HepG2 (cell line): Measurements from ENCODE around the gene CLDN14. TPM values are rescaled to one million over a fixed set of nuclear protein-coding genes. Genes with fewer than 3 reads are reported as not detected.
A peak's percentile ranks its signal among the peaks of the same experiment; 100 is the strongest.

Experiments
- BCL6 ChIP-seq: IDR thresholded peaks from 2 replicates; pipeline ENCODE4 v1.6.1; 2016; ENCODE audit warnings: missing genetic modification reagents, missing compliant biosample characterization
- KAT8 ChIP-seq: IDR thresholded peaks from 2 replicates; pipeline ENCODE4 v1.6.1; 2016; ENCODE audit warnings: missing genetic modification reagents, missing compliant biosample characterization
- KDM3A ChIP-seq: IDR thresholded peaks from 2 replicates; pipeline ENCODE4 v1.6.1; 2018; ENCODE audit warnings: low read depth, missing compliant biosample characterization
- PCBP2 ChIP-seq: fragments of 200-400 bp; formaldehyde crosslinking; optimal IDR thresholded peaks from 2 replicates; pipeline ENCODE3; 2018; ENCODE audit warnings: low read length, low read depth; ENCODE audit not compliant: poor library complexity, severe bottlenecking
- PTBP1 ChIP-seq: fragments of 200-400 bp; formaldehyde crosslinking; IDR thresholded peaks from 2 replicates; pipeline ENCODE4 v1.6.1; 2018; ENCODE audit warnings: low read length, low read depth; ENCODE audit not compliant: poor library complexity, severe bottlenecking
- ZNF331 ChIP-seq: sonication (generic); formaldehyde crosslinking; IDR thresholded peaks from 2 replicates; pipeline ENCODE4 v1.4.0; 2020; ENCODE audit warnings: missing genetic modification reagents
- ZSCAN9 ChIP-seq: IDR thresholded peaks from 2 replicates; pipeline ENCODE4 v1.6.1; 2016; ENCODE audit warnings: borderline replicate concordance
- polyA plus RNA-seq, 8 experiments: library from polyadenylated mRNA; depleted of rRNA in 3 of 8; stranded (reverse) in 7 of 8; unstranded in 1 of 8; fragments of >200 nt; fragmentation: Illumina TruSeq in 4 of 8; extraction: Trizol in 4 of 8; gene quantifications; 2 replicates each; pipeline versions ENCODE4 v1.2.1 to v1.2.3, GENCODE V29; 2011 to 2016; ENCODE audit warnings: low read depth in 4 of 8, missing spikeins in 1 of 8, mixed read lengths in 1 of 8; ENCODE audit not compliant: insufficient read depth in 1 of 8
- total RNA-seq, 5 experiments: library from RNA; depleted of rRNA; stranded (reverse); fragments of >200 nt; fragmentation: Illumina TruSeq; extraction: Trizol; gene quantifications; 2 replicates each; pipeline ENCODE4 v1.2.3, GENCODE V29; 2016; ENCODE audit warnings: low read depth in 1 of 5
- TF ChIP-seq, protein P1 (sequence below): sonication (generic); formaldehyde crosslinking; IDR thresholded peaks from 2 replicates; pipeline ENCODE4 v1.5.0; 2020; ENCODE audit warnings: mild to moderate bottlenecking, missing genetic modification reagents
- TF ChIP-seq, protein P2 (sequence below): sonication (generic); formaldehyde crosslinking; IDR thresholded peaks from 2 replicates; pipeline ENCODE4 v1.8.1; 2023; ENCODE audit warnings: mild to moderate bottlenecking, missing genetic modification reagents
- TF ChIP-seq, protein P3 (sequence below): sonication (generic); formaldehyde crosslinking; IDR thresholded peaks from 2 replicates; pipeline ENCODE4 v1.4.0; 2020; ENCODE audit warnings: missing genetic modification reagents
- TF ChIP-seq, protein P4 (sequence below): IDR thresholded peaks from 2 replicates; pipeline ENCODE4 v1.6.1; 2012; ENCODE audit warnings: inconsistent platforms

The CLDN14 gene
- total and polyA plus RNA-seq, 2 of the 13 experiments (the other 11 are each of a cell fraction or from before 2014, with no cell fraction given) = 1.1 to 1.4 TPM

DNA sequence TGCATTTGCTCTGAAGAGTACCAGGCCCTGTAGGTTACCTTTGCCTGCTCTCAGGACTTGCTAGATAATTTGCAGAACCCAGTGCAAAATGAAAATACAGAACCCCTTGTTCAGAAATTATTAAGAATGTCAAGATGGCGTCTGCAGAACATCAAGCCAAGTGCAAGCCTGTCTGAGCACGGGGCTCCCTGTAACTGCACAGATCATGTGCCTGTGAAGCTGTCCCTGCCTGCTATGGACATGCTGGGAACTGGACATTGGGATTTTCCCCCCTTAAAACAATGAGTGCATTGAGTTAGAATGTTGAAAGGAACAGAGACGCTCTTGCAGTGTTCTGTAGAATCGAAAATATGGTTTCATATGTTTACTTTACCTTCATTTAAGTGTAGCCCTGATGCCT, 2.9 kb downstream of the CLDN14 start (continued):
- TF ChIP-seq, protein P1, sequence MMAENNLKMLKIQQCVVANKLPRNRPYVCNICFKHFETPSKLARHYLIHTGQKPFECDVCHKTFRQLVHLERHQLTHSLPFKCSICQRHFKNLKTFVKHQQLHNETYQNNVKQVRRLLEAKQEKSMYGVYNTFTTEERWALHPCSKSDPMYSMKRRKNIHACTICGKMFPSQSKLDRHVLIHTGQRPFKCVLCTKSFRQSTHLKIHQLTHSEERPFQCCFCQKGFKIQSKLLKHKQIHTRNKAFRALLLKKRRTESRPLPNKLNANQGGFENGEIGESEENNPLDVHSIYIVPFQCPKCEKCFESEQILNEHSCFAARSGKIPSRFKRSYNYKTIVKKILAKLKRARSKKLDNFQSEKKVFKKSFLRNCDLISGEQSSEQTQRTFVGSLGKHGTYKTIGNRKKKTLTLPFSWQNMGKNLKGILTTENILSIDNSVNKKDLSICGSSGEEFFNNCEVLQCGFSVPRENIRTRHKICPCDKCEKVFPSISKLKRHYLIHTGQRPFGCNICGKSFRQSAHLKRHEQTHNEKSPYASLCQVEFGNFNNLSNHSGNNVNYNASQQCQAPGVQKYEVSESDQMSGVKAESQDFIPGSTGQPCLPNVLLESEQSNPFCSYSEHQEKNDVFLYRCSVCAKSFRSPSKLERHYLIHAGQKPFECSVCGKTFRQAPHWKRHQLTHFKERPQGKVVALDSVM = no peak
- TF ChIP-seq ZNF331 (CRISPR knock-in tag) (peak; percentile 23; the same call in 1 of the 2 replicates), KDM3A (CRISPR knock-in tag) (no peak), KAT8 (CRISPR knock-in tag) (peak; percentile 16; the same call in 1 of the 2 replicates), ZSCAN9 (CRISPR knock-in tag) (no peak), PCBP2 (no peak), BCL6 (CRISPR knock-in tag) (0 out of 2 replicates have a peak, but pooled peaks have one; percentile 14), PTBP1 (no peak)
- TF ChIP-seq, protein P2, sequence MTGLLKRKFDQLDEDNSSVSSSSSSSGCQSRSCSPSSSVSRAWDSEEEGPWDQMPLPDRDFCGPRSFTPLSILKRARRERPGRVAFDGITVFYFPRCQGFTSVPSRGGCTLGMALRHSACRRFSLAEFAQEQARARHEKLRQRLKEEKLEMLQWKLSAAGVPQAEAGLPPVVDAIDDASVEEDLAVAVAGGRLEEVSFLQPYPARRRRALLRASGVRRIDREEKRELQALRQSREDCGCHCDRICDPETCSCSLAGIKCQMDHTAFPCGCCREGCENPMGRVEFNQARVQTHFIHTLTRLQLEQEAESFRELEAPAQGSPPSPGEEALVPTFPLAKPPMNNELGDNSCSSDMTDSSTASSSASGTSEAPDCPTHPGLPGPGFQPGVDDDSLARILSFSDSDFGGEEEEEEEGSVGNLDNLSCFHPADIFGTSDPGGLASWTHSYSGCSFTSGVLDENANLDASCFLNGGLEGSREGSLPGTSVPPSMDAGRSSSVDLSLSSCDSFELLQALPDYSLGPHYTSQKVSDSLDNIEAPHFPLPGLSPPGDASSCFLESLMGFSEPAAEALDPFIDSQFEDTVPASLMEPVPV (CRISPR knock-in tag) = no peak
- TF ChIP-seq, protein P3, sequence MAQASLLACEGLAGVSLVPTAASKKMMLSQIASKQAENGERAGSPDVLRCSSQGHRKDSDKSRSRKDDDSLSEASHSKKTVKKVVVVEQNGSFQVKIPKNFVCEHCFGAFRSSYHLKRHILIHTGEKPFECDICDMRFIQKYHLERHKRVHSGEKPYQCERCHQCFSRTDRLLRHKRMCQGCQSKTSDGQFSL (CRISPR knock-in tag) = no peak
- TF ChIP-seq, protein P4, sequence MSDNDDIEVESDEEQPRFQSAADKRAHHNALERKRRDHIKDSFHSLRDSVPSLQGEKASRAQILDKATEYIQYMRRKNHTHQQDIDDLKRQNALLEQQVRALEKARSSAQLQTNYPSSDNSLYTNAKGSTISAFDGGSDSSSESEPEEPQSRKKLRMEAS = peak; percentile 44
